Skeletal muscle tissue (tissue), 4 donors: ENCODE data around the gene KCNK6. TPM values are rescaled to one million over a fixed set of nuclear protein-coding genes. Genes with fewer than 3 reads are reported as not detected.
"Not testable (repeated sequence)": the region's sequence is repeated elsewhere in the genome, so short reads cannot be mapped to it uniquely, and the experiment has no call there.

Source experiments
- H3K27ac ChIP-seq: one replicate; pipeline ENCODE4 v1.7.0; 2013; ENCODE audit warnings: mild to moderate bottlenecking, low read depth, low read length, inconsistent platforms
- H3K27me3 ChIP-seq, 3 donors: one replicate each; pipeline ENCODE4 v1.7.0; 2013; ENCODE audit warnings: low read length in 3 of 3; ENCODE audit not compliant: control insufficient read depth in 3 of 3, insufficient read depth in 3 of 3
- H3K36me3 ChIP-seq, 3 donors: one replicate each; pipeline ENCODE4 v1.7.0; 2013; ENCODE audit warnings: low read length in 3 of 3; ENCODE audit not compliant: control insufficient read depth in 3 of 3, insufficient read depth in 3 of 3
- H3K4me1 ChIP-seq, 3 donors: one replicate each; pipeline ENCODE4 v1.7.0; 2013; ENCODE audit warnings: low read length in 3 of 3, mild to moderate bottlenecking in 3 of 3; ENCODE audit not compliant: control insufficient read depth in 3 of 3, insufficient read depth in 3 of 3
- H3K4me3 ChIP-seq, 3 donors: one replicate each; pipeline ENCODE4 v1.7.0; 2013; ENCODE audit warnings: low read length in 3 of 3
- H3K9ac ChIP-seq, 3 donors: one replicate each; pipeline ENCODE4 v1.7.0; 2013; ENCODE audit warnings: low read length in 3 of 3, mild to moderate bottlenecking in 3 of 3, moderate library complexity in 2 of 3, low read depth in 1 of 3
- H3K9me3 ChIP-seq, 3 donors: one replicate each; pipeline ENCODE4 v1.7.0; 2013; ENCODE audit warnings: low read length in 3 of 3; ENCODE audit not compliant: control insufficient read depth in 3 of 3
- total RNA-seq: library from RNA; depleted of rRNA; stranded (reverse); fragments of >200 nt; gene quantifications from one replicate; pipeline ENCODE4 v1.2.3, GENCODE V29; 2014
- donor health status: Osteomylitis.

Gene KCNK6
- total RNA-seq, 1 donor from 2014 or later = 1.6 TPM

- H3K36me3 ChIP-seq, H3K27me3 ChIP-seq, H3K9me3 ChIP-seq, H3K4me1 ChIP-seq, H3K4me3 ChIP-seq, H3K27ac ChIP-seq, H3K9ac ChIP-seq: not testable (repeated sequence)
These were observed 19.4 kb downstream of the KCNK6 start for GRCh38 chr19:38339011-38339410.

- H3K27me3 ChIP-seq = no peaks in the 10 kb centered on the region
- peaks cover 9% of the 10 kb centered on the region in 3 donors for H3K4me1 ChIP-seq
- no peaks in the 10 kb centered on the region for H3K9me3 ChIP-seq
- peaks cover 0 to 4% (median 4%) of the 10 kb centered on the region in 3 donors for H3K36me3 ChIP-seq
- H3K27ac ChIP-seq = no peak overlapping the region
- H3K4me3 ChIP-seq = no peak overlapping the region
- no peak overlapping the region for H3K9ac ChIP-seq
These were observed 21.3 kb downstream of the KCNK6 start for GRCh38 chr19:38340927-38341326.

- Histone ChIP-seq H3K27ac (no peak overlapping the region), H3K36me3 (peaks cover 0 to 4% (median 4%) of the 10 kb centered on the region in 3 donors), H3K4me3 (no peak overlapping the region), H3K9ac (no peak overlapping the region), H3K27me3 (peaks cover 4 to 8% (median 6%) of the 10 kb centered on the region in 3 donors), H3K9me3 (no peaks in the 10 kb centered on the region), H3K4me1 (no peaks in the 10 kb centered on the region)
These were observed 27.2 kb downstream of the KCNK6 start for GRCh38 chr19:38346837-38347236.

GRCh38 chr19:38350883-38351282, 31.2 kb downstream of the KCNK6 start:
- Histone ChIP-seq H3K4me3 (no peak overlapping the region), H3K27me3 (peaks cover 22 to 28% (median 22%) of the 10 kb centered on the region in 3 donors), H3K36me3 (no peaks in the 10 kb centered on the region), H3K4me1 (no peaks in the 10 kb centered on the region), H3K27ac (no peak overlapping the region), H3K9me3 (no peaks in the 10 kb centered on the region), H3K9ac (no peak overlapping the region)

GRCh38 chr19:38351865-38352395, 32.3 kb downstream of the KCNK6 start:
- Histone ChIP-seq H3K27me3 (peaks cover 26 to 37% (median 28%) of the 10 kb centered on the region in 3 donors), H3K9me3 (no peaks in the 10 kb centered on the region), H3K4me3 (no peak overlapping the region), H3K27ac (no peak overlapping the region), H3K36me3 (no peaks in the 10 kb centered on the region), H3K4me1 (no peaks in the 10 kb centered on the region), H3K9ac (no peak overlapping the region)

GRCh38 chr19:38352611-38353010, 33.0 kb downstream of the KCNK6 start:
- Histone ChIP-seq H3K27me3 (peaks cover 26 to 41% (median 28%) of the 10 kb centered on the region in 3 donors), H3K36me3 (no peaks in the 10 kb centered on the region), H3K4me1 (no peaks in the 10 kb centered on the region), H3K27ac (no peak overlapping the region), H3K9ac (no peak overlapping the region), H3K4me3 (no peak overlapping the region), H3K9me3 (no peaks in the 10 kb centered on the region)

- H3K27me3 ChIP-seq = peaks cover 42 to 64% (median 47%) of the 10 kb centered on the region in 3 donors
- H3K4me1 ChIP-seq = peaks cover 0 to under 1% (median under 1%) of the 10 kb centered on the region in 3 donors
- no peak overlapping the region for H3K4me3 ChIP-seq
- no peaks in the 10 kb centered on the region for H3K36me3 ChIP-seq
- H3K9ac ChIP-seq = no peak overlapping the region
- no peak overlapping the region for H3K27ac ChIP-seq
- H3K9me3 ChIP-seq = no peaks in the 10 kb centered on the region
These were observed 36.4 kb downstream of the KCNK6 start for GRCh38 chr19:38355728-38356725.

GRCh38 chr19:38358071-38358470, 38.4 kb downstream of the KCNK6 start:
- Histone ChIP-seq H3K27me3 (peaks cover 34 to 61% (median 39%) of the 10 kb centered on the region in 3 donors), H3K4me3 (no peak overlapping the region), H3K4me1 (peaks cover 4 to 15% (median 12%) of the 10 kb centered on the region in 3 donors), H3K9me3 (no peaks in the 10 kb centered on the region), H3K36me3 (no peaks in the 10 kb centered on the region), H3K27ac (no peak overlapping the region), H3K9ac (no peak overlapping the region)

- no peaks in the 10 kb centered on the region for H3K9me3 ChIP-seq
- no peaks in the 10 kb centered on the region for H3K36me3 ChIP-seq
- peaks cover 31 to 56% (median 34%) of the 10 kb centered on the region in 3 donors for H3K27me3 ChIP-seq
- H3K9ac ChIP-seq = no peak overlapping the region
- H3K27ac ChIP-seq = no peak overlapping the region
- peaks cover 4 to 15% (median 12%) of the 10 kb centered on the region in 3 donors for H3K4me1 ChIP-seq
- no peak overlapping the region for H3K4me3 ChIP-seq
These were observed 39.8 kb downstream of the KCNK6 start for GRCh38 chr19:38359242-38360021.
